ENCODE measurements around the gene PYCARD.
"Not testable (repeated sequence)": the region's sequence is repeated elsewhere in the genome, so short reads cannot be mapped to it uniquely, and the experiment has no call there.

The PYCARD gene

GRCh38 chr16:31190818-31191444 is 11.6 kb downstream of the PYCARD start:
- no peak for DNase-seq (ENCODE audit: low spot score)

- DNase-seq (ENCODE audit: low spot score): no peak
These were observed 12.5 kb downstream of the PYCARD start for GRCh38 chr16:31190061-31190460.

- DNase-seq (ENCODE audit: low spot score): no peak
These were observed 13.2 kb downstream of the PYCARD start for GRCh38 chr16:31189412-31189778.

- no peak for DNase-seq (ENCODE audit: low spot score)
These were observed 13.8 kb downstream of the PYCARD start for GRCh38 chr16:31188450-31189411.

GRCh38 chr16:31187808-31188189 is 14.8 kb downstream of the PYCARD start:
- no peak for DNase-seq (ENCODE audit: low spot score)

- no peak for DNase-seq (ENCODE audit: low spot score)
These were observed 15.4 kb downstream of the PYCARD start for GRCh38 chr16:31186930-31187807.

- no peak for DNase-seq (ENCODE audit: low spot score)
These were observed 16.4 kb downstream of the PYCARD start for GRCh38 chr16:31186176-31186575.

- no peak for DNase-seq (ENCODE audit: low spot score)
These were observed 17.2 kb downstream of the PYCARD start for GRCh38 chr16:31185339-31185738.

GRCh38 chr16:31184888-31185287 is 17.7 kb downstream of the PYCARD start:
- no peak for DNase-seq (ENCODE audit: low spot score)

- DNase-seq (ENCODE audit: low spot score): no peak
These were observed 18.8 kb downstream of the PYCARD start for GRCh38 chr16:31183432-31184428.

GRCh38 chr16:31182391-31182790 is 20.2 kb downstream of the PYCARD start:
- no peak for DNase-seq (ENCODE audit: low spot score)

- peak; percentile 36 for DNase-seq (ENCODE audit: low spot score)
These were observed 21.3 kb downstream of the PYCARD start for GRCh38 chr16:31181102-31181830.

- peak; percentile 96 for DNase-seq (ENCODE audit: low spot score)
These were observed 22.7 kb downstream of the PYCARD start, which contains the start of gene FUS for GRCh38 chr16:31179747-31180459. FUS (plus strand) TSS chr16:31180139; CDS start chr16:31180215, 76 bp downstream.

- no peak for DNase-seq (ENCODE audit: low spot score)
These were observed 23.3 kb downstream of the PYCARD start for GRCh38 chr16:31179219-31179746.

GRCh38 chr16:31177136-31177535 is 25.4 kb downstream of the PYCARD start:
- DNase-seq (ENCODE audit: low spot score): no peak

- DNase-seq (ENCODE audit: low spot score): not testable (repeated sequence)
These were observed 32.5 kb downstream of the PYCARD start for GRCh38 chr16:31170048-31170447.

GRCh38 chr16:31168848-31169247 is 33.7 kb downstream of the PYCARD start:
- no peak for DNase-seq (ENCODE audit: low spot score)

- no peak for DNase-seq (ENCODE audit: low spot score)
These were observed 35.2 kb downstream of the PYCARD start for GRCh38 chr16:31167315-31167714.

- no peak for DNase-seq (ENCODE audit: low spot score)
These were observed 45.4 kb downstream of the PYCARD start for GRCh38 chr16:31157136-31157535.

Measured in germinal center (tissue), 1 donor.